Thoracic aorta (tissue), 2 donors: ENCODE data around the gene ZMYND8. TPM values are rescaled to one million over a fixed set of nuclear protein-coding genes. Genes with fewer than 3 reads are reported as not detected.
A peak's percentile ranks its signal among the peaks of the same experiment; 100 is the strongest.

ENCODE experiments used
- ATAC-seq: fragments of 150-250 bp; one replicate; pipeline ENCODE4 v1.8.0; 2017; ENCODE audit warnings: low read depth; ENCODE audit not compliant: insufficient number of reproducible peaks, low FRiP score
- DNase-seq: peaks from one replicate; pipeline ENCODE4 v3.0.0-alpha.2; 2020; ENCODE audit warnings: low spot score
- H3K27ac ChIP-seq, 2 donors: fragments of 200-600 bp; sonication (generic); 1 replicate in 1 of 2; 2 replicates in 1 of 2; pipeline ENCODE4 v1.5.1; 2016; ENCODE audit warnings: mild to moderate bottlenecking in 2 of 2, moderate library complexity in 2 of 2
- H3K27me3 ChIP-seq: fragments of 200-600 bp; sonication (generic); replicated peaks from 2 replicates; pipeline ENCODE4 v1.6.0; 2016; ENCODE audit warnings: mild to moderate bottlenecking; ENCODE audit not compliant: insufficient read depth
- H3K36me3 ChIP-seq: fragments of 200-600 bp; sonication (generic); one replicate; pipeline ENCODE4 v1.5.1; 2016
- H3K4me1 ChIP-seq, 2 donors: fragments of 200-600 bp; sonication (generic); 1 replicate in 1 of 2; 2 replicates in 1 of 2; pipeline versions ENCODE4 v1.5.1 to v1.6.0; 2016; ENCODE audit warnings: low read depth in 2 of 2, mild to moderate bottlenecking in 1 of 2; ENCODE audit not compliant: control insufficient read depth in 1 of 2
- H3K4me3 ChIP-seq: fragments of 200-600 bp; sonication (generic); 2 replicates; pipeline ENCODE4 v1.5.1; 2016; ENCODE audit warnings: mild to moderate bottlenecking
- H3K9me3 ChIP-seq: fragments of 200-600 bp; sonication (generic); 2 replicates; pipeline ENCODE4 v1.5.1; 2016
- total RNA-seq, 2 donors: library from RNA; depleted of rRNA; stranded (reverse); fragments of >200 nt; gene quantifications; one replicate each; pipeline versions ENCODE4 v1.1.0 to v1.2.3, GENCODE V29; 2016
- TF ChIP-seq, protein P1 (sequence below): fragments of 200-600 bp; sonication (generic); IDR thresholded peaks from one replicate; pipeline ENCODE4 v1.5.1; 2019; ENCODE audit warnings: antibody characterized with exemption

Gene ZMYND8
- total RNA-seq, 2 donors from 2014 or later, result 17.9 to 27.2 TPM

DNA sequence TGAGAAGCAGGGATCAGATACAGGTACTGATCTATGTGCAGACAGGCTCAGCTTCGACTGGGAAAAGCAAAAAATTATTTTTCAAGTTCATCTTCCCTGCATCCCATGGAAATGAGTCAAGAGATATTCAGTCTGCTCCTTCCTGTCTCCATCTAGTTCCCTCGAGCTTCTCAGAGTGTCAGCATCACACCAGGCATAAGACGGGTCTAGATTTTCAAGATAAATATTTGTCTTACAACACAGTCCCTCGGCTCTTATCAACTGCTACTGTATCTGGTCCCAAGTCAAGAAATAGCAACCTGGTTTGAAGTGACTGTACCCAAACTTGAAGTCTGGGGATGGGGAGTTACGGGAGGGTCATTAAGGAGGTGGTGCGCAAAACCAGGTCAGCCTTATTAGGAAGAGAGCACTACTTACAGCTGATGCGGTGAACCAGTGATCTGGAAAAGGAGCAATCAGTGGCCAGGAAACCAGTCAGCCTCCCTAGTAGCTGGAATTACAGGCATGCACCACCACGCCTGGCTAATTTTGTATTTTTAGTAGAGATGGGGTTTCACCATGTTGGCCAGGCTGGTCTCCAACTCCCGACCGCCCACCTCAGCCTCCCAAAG is 29.7 kb downstream of the ZMYND8 start:
- ATAC-seq (no peak), DNase-seq (no peak)
- TF ChIP-seq, protein P1, sequence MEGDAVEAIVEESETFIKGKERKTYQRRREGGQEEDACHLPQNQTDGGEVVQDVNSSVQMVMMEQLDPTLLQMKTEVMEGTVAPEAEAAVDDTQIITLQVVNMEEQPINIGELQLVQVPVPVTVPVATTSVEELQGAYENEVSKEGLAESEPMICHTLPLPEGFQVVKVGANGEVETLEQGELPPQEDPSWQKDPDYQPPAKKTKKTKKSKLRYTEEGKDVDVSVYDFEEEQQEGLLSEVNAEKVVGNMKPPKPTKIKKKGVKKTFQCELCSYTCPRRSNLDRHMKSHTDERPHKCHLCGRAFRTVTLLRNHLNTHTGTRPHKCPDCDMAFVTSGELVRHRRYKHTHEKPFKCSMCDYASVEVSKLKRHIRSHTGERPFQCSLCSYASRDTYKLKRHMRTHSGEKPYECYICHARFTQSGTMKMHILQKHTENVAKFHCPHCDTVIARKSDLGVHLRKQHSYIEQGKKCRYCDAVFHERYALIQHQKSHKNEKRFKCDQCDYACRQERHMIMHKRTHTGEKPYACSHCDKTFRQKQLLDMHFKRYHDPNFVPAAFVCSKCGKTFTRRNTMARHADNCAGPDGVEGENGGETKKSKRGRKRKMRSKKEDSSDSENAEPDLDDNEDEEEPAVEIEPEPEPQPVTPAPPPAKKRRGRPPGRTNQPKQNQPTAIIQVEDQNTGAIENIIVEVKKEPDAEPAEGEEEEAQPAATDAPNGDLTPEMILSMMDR, result no peak
- H3K27me3 ChIP-seq, result no peaks in the 10 kb centered on the region
- no peaks in the 10 kb centered on the region for H3K36me3 ChIP-seq
- peaks cover 12 to 58% of the 10 kb centered on the region in 2 donors for H3K4me1 ChIP-seq
- no peak overlapping the region for H3K4me3 ChIP-seq
- peak overlapping the region in 1 of 2 donors; percentile 35 for H3K27ac ChIP-seq
- no peaks in the 10 kb centered on the region for H3K9me3 ChIP-seq

DNA sequence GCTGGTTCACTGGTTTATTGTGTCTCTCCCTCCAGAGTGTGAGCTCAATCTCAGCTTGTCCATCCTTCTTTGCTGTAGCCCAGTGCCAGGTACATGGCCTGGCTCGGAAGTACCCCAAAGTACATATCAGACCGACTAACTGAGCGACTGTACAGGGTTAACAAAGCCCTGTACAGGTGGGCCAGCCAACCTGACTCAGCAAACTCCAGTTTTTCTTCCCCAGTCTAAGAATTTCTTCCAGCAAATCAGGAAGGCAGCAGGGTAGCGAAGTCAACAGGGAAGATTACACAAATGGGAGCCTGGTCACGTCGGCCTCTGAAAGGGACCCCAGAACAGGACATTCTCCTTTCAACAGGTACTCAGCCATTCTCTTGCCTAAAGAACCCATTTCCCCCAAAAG is 31.3 kb downstream of the ZMYND8 start:
- ATAC-seq (no peak), DNase-seq (no peak)
- Histone ChIP-seq H3K27me3 (no peaks in the 10 kb centered on the region), H3K9me3 (no peaks in the 10 kb centered on the region), H3K36me3 (no peaks in the 10 kb centered on the region), H3K27ac (no peak overlapping the region), H3K4me1 (peaks cover 10 to 59% of the 10 kb centered on the region in 2 donors), H3K4me3 (no peak overlapping the region)
- TF ChIP-seq, protein P1, result no peak

DNA sequence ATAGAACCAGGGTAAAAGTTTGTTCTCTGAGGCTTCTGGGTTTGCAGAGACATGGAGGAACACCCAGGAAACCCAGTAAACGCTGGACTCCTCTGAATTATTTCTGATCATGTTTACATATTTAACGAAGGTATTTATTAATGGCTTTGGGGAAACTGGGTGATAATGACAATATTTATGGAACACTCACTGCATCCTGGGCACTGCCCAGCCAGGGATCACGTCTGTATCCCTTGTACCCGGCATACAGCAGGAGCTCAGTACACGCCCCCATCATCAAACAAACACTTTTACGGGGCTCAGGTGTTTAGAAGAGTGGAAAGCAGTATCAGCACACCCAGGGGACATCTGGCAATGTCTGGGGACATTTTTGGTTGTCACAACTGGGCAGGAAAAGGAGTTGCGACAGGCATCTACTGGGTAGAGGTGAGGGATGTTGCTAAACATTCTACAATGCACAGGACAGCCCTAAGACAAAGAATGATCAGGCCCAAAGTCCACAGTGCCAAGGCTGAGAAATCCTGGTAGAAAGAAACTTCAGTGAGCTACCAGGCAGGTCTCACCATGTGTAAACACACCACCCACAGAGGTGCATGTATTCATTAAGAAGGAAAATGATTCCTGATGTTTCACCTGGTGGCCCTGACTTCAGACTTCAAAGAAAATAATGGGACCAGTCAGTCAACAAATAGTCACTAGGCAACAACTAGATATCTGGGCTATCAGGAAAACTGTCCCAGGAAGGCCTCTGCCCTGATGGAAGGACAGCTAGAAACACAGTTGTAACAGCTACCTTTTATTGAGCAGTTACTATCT is 35.3 kb downstream of the ZMYND8 start:
- H3K4me1 ChIP-seq, result peaks cover 35 to 61% of the 10 kb centered on the region in 2 donors

DNA sequence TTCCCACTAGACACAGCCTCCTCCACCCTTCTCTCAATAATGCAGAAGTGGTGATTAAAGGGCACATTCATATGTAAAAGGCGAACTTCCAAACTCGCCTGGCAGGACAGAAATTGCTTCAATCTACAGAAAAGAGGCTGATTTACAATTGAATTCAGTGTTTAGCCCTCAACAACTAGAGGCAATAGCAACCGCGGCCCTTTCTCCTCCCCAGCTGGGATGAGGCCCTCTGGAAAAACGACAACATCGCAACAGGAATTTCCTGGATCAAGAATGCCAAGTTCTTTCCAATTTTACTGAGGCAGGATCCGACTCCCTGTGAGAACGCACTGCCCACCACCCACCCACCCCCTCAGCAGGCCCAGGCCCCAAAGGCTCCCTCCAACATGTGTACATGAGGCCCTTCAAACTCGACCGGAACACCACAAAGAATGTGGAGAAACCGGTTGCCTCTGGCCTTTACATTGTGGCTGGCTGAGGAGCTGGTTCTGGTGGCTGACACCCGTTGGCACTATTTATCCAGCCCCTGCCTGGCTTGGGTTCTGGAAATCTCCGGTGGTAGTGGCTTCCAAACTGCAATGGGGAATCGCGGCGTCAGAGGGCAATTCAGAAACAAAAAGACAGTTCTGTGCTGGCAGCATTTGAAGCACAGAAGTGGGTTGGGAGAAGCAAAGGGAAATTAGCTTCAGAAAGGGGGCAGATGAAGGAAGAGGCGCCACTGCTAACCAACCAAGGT is 36.8 kb downstream of the ZMYND8 start:
- DNase-seq, result no peak
- TF ChIP-seq, protein P1, result no peak
- no peaks in the 10 kb centered on the region for H3K27me3 ChIP-seq
- H3K27ac ChIP-seq, result peak overlapping the region; percentile 98 to 100
- H3K9me3 ChIP-seq, result no peaks in the 10 kb centered on the region
- H3K4me1 ChIP-seq, result peaks cover 45 to 74% of the 10 kb centered on the region in 2 donors
- ATAC-seq, result no peak
- H3K4me3 ChIP-seq, result peak overlapping the region; percentile 44
- H3K36me3 ChIP-seq, result no peaks in the 10 kb centered on the region

More for the DNA sequence above, 35.3 kb downstream of the ZMYND8 start:
- Histone ChIP-seq H3K36me3 (no peaks in the 10 kb centered on the region), H3K4me3 (no peak overlapping the region), H3K9me3 (no peaks in the 10 kb centered on the region), H3K27me3 (no peaks in the 10 kb centered on the region), H3K27ac (peak overlapping the region; percentile 98 to 100)
- DNase-seq (no peak), ATAC-seq (no peak)
- TF ChIP-seq, protein P1, result no peak
